ENCODE data around the gene HGS. TPM values are rescaled to one million over a fixed set of nuclear protein-coding genes. Genes with fewer than 3 reads are reported as not detected.

Gene HGS
- total RNA-seq, 1 donor from 2014 or later = 46.2 TPM

DNA sequence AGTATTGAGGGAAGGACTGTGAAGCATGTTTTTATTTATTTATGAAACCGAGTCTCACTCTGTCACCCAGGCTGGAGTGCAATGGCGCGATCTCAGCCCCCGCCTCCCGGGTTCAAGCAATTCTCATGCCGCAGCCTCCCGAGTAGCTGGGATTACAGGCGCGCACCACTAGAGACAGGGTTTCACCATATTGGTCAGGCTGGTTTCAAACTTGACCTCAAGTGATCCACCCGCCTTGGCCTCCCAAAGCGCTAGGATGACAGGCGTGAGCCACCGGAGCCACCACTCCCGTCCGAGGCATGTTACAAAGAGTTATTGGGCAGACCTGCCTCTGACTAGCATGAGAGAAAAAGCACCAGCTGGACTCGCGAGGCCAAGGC is 22.4 kb downstream of the HGS start:
- peaks cover 18% of the 10 kb centered on the region for H4K20me1 ChIP-seq (ENCODE audit: low read depth)

GRCh38 chr17:81706757-81707624 is 23.2 kb downstream of the HGS start:
- Histone ChIP-seq H3K9me3 (ENCODE audit: low read depth) (no peaks in the 10 kb centered on the region), H3F3A (ENCODE audit: low read depth) (peaks cover 44% of the 10 kb centered on the region), H3K27ac (no peak overlapping the region), H3K9ac (no peak overlapping the region), H3K4me3 (no peak overlapping the region), H4K20me1 (ENCODE audit: low read depth) (peaks cover 12% of the 10 kb centered on the region), H2AFZ (replicated peaks) (no peak overlapping the region), H3K4me2 (no peak overlapping the region), H3K79me2 (ENCODE audit: low read depth) (peaks cover 35% of the 10 kb centered on the region), H3K27me3 (peaks cover 21% of the 10 kb centered on the region), H3K36me3 (no peaks in the 10 kb centered on the region), H3K4me1 (peaks cover 27% of the 10 kb centered on the region)
- H3K27me3 Mint-ChIP-seq (ENCODE audit: insufficient read depth, low read depth) = peaks cover 7% of the 10 kb centered on the region
- H3K36me3 Mint-ChIP-seq = peaks cover 13% of the 10 kb centered on the region
- no peak overlapping the region for H3K4me3 Mint-ChIP-seq
- H3K27ac Mint-ChIP-seq = no peak overlapping the region
- H3K4me1 Mint-ChIP-seq = peaks cover 25% of the 10 kb centered on the region
- TF ChIP-seq EZH2phosphoT487 (IDR thresholded peaks at IDR 0.05) = no peak
- TF ChIP-seq, protein P1, sequence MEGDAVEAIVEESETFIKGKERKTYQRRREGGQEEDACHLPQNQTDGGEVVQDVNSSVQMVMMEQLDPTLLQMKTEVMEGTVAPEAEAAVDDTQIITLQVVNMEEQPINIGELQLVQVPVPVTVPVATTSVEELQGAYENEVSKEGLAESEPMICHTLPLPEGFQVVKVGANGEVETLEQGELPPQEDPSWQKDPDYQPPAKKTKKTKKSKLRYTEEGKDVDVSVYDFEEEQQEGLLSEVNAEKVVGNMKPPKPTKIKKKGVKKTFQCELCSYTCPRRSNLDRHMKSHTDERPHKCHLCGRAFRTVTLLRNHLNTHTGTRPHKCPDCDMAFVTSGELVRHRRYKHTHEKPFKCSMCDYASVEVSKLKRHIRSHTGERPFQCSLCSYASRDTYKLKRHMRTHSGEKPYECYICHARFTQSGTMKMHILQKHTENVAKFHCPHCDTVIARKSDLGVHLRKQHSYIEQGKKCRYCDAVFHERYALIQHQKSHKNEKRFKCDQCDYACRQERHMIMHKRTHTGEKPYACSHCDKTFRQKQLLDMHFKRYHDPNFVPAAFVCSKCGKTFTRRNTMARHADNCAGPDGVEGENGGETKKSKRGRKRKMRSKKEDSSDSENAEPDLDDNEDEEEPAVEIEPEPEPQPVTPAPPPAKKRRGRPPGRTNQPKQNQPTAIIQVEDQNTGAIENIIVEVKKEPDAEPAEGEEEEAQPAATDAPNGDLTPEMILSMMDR (IDR thresholded peaks at IDR 0.05) = no peak
- no peak for DNase-seq (ENCODE audit: low spot score)
- no peaks in the 10 kb centered on the region for H3K9me3 Mint-ChIP-seq

More for the DNA sequence above, 22.4 kb downstream of the HGS start:
- Mint-ChIP-seq H3K4me3 (no peak overlapping the region), H3K36me3 (peaks cover 13% of the 10 kb centered on the region), H3K4me1 (peaks cover 24% of the 10 kb centered on the region), H3K9me3 (no peaks in the 10 kb centered on the region), H3K27me3 (ENCODE audit: insufficient read depth, low read depth) (peaks cover 5% of the 10 kb centered on the region), H3K27ac (no peak overlapping the region)
- no peak for TF ChIP-seq EZH2phosphoT487 (IDR thresholded peaks at IDR 0.05)
- no peak for TF ChIP-seq EZH2 (IDR thresholded peaks at IDR 0.05)
- TF ChIP-seq, protein P1 (IDR thresholded peaks at IDR 0.05) = no peak
- no peak overlapping the region for H2AFZ ChIP-seq (replicated peaks)
- H3K36me3 ChIP-seq = no peaks in the 10 kb centered on the region
- no peak overlapping the region for H3K9ac ChIP-seq
- peaks cover 37% of the 10 kb centered on the region for H3F3A ChIP-seq (ENCODE audit: low read depth)
- H3K9me3 ChIP-seq (ENCODE audit: low read depth) = no peaks in the 10 kb centered on the region
- DNase-seq (ENCODE audit: low spot score) = no peak
- peaks cover 14% of the 10 kb centered on the region for H3K27me3 ChIP-seq
- H3K27ac ChIP-seq = no peak overlapping the region
- H3K4me2 ChIP-seq = no peak overlapping the region
- H3K4me1 ChIP-seq = peaks cover 28% of the 10 kb centered on the region
- H3K79me2 ChIP-seq (ENCODE audit: low read depth) = peaks cover 43% of the 10 kb centered on the region
- no peak overlapping the region for H3K4me3 ChIP-seq

GRCh38 chr17:81707725-81708646 is 24.2 kb downstream of the HGS start:
- H3K27me3 ChIP-seq = peaks cover 21% of the 10 kb centered on the region
- no peak for DNase-seq (ENCODE audit: low spot score)
- H3K4me2 ChIP-seq = no peak overlapping the region
- H3K36me3 Mint-ChIP-seq = peaks cover 13% of the 10 kb centered on the region
- H3K27ac Mint-ChIP-seq = no peak overlapping the region
- no peak overlapping the region for H3K27ac ChIP-seq
- peaks cover 33% of the 10 kb centered on the region for H3K79me2 ChIP-seq (ENCODE audit: low read depth)
- no peaks in the 10 kb centered on the region for H3K9me3 ChIP-seq (ENCODE audit: low read depth)
- H3F3A ChIP-seq (ENCODE audit: low read depth) = peaks cover 44% of the 10 kb centered on the region
- no peaks in the 10 kb centered on the region for H3K36me3 ChIP-seq
- no peak overlapping the region for H3K4me3 Mint-ChIP-seq
- H3K27me3 Mint-ChIP-seq (ENCODE audit: insufficient read depth, low read depth) = peaks cover 4% of the 10 kb centered on the region
- peaks cover 30% of the 10 kb centered on the region for H3K4me1 ChIP-seq
- H3K4me1 Mint-ChIP-seq = peaks cover 22% of the 10 kb centered on the region
- TF ChIP-seq EZH2phosphoT487 (IDR thresholded peaks at IDR 0.05) (no peak), EZH2 (IDR thresholded peaks at IDR 0.05) (no peak)
- TF ChIP-seq, protein P1 (IDR thresholded peaks at IDR 0.05) = no peak
- H3K9ac ChIP-seq = no peak overlapping the region
- no peak overlapping the region for H3K4me3 ChIP-seq
- no peak overlapping the region for H2AFZ ChIP-seq (replicated peaks)
- H4K20me1 ChIP-seq (ENCODE audit: low read depth) = peaks cover 11% of the 10 kb centered on the region
- H3K9me3 Mint-ChIP-seq = no peaks in the 10 kb centered on the region

Measured in neural progenitor cell (in vitro differentiated cells).